Astrocyte (in vitro differentiated cells and primary cell): Measurements from ENCODE around the gene CHSY1. TPM values are rescaled to one million over a fixed set of nuclear protein-coding genes. Genes with fewer than 3 reads are reported as not detected.

Source experiments
- DNase-seq: peaks from one replicate; pipeline ENCODE4 v3.0.0-alpha.2; 2010; ENCODE audit warnings: low read depth
- FAIRE-seq: peaks from 2 replicates; lab custom pipeline; 2011; peaks lifted over from hg19 to GRCh38; lab: Jason Lieb, UNC
- H2AFZ ChIP-seq: 2 replicates; pipeline ENCODE4 v1.6.0; 2012; ENCODE audit warnings: low read depth, low read length, inconsistent platforms
- H3K27ac ChIP-seq: 2 replicates; pipeline ENCODE4 v1.5.1; 2011; ENCODE audit warnings: low read depth, low read length, inconsistent platforms
- H3K27me3 ChIP-seq: 2 replicates; pipeline ENCODE4 v1.6.0; 2011; ENCODE audit warnings: low read length, inconsistent platforms; ENCODE audit not compliant: insufficient read depth
- H3K36me3 ChIP-seq: 2 replicates; pipeline ENCODE4 v1.5.1; 2011; ENCODE audit warnings: low read length, inconsistent platforms; ENCODE audit not compliant: insufficient read depth
- H3K4me1 ChIP-seq: 2 replicates; pipeline ENCODE4 v1.5.1; 2011; ENCODE audit warnings: low read length, inconsistent platforms; ENCODE audit not compliant: insufficient read depth
- H3K4me2 ChIP-seq: 2 replicates; pipeline ENCODE4 v1.6.0; 2012; ENCODE audit warnings: low read length, inconsistent platforms
- H3K4me3 ChIP-seq: 2 replicates; pipeline ENCODE4 v1.5.1; 2011; ENCODE audit warnings: low read depth, mild to moderate bottlenecking, low read length, inconsistent platforms; ENCODE audit not compliant: insufficient read depth
- H3K79me2 ChIP-seq: 2 replicates; pipeline ENCODE4 v1.6.0; 2012; ENCODE audit warnings: mild to moderate bottlenecking, low read length, inconsistent platforms; ENCODE audit not compliant: insufficient read depth
- H3K9ac ChIP-seq: 2 replicates; pipeline ENCODE4 v1.6.0; 2012; ENCODE audit warnings: mild to moderate bottlenecking, low read length, inconsistent platforms
- H3K9me3 ChIP-seq: 2 replicates; pipeline ENCODE4 v1.5.1; 2012; ENCODE audit warnings: low read depth, mild to moderate bottlenecking, low read length, inconsistent platforms; ENCODE audit not compliant: insufficient read depth
- H4K20me1 ChIP-seq: 2 replicates; pipeline ENCODE4 v1.6.0; 2012; ENCODE audit warnings: low read length, inconsistent platforms; ENCODE audit not compliant: insufficient read depth
- H3K27ac Mint-ChIP-seq: one replicate; pipeline ENCODE4 v1.8.0; 2021; ENCODE audit warnings: mild to moderate bottlenecking, mixed read lengths; ENCODE audit not compliant: unreplicated experiment
- H3K27me3 Mint-ChIP-seq: one replicate; pipeline ENCODE4 v1.8.0; 2021; ENCODE audit warnings: low read depth, mixed read lengths; ENCODE audit not compliant: unreplicated experiment
- H3K36me3 Mint-ChIP-seq: one replicate; pipeline ENCODE4 v1.8.0; 2021; ENCODE audit warnings: low read depth, mixed read lengths; ENCODE audit not compliant: unreplicated experiment
- H3K4me1 Mint-ChIP-seq: one replicate; pipeline ENCODE4 v1.8.0; 2021; ENCODE audit warnings: low read depth, mixed read lengths; ENCODE audit not compliant: unreplicated experiment
- H3K4me3 Mint-ChIP-seq: one replicate; pipeline ENCODE4 v1.8.0; 2021; ENCODE audit warnings: mild to moderate bottlenecking, moderate library complexity, mixed read lengths; ENCODE audit not compliant: unreplicated experiment
- H3K9me3 Mint-ChIP-seq: one replicate; pipeline ENCODE4 v1.8.0; 2021; ENCODE audit warnings: mild to moderate bottlenecking, mixed read lengths; ENCODE audit not compliant: unreplicated experiment
- CTCF ChIP-seq: IDR thresholded peaks from 2 replicates; pipeline ENCODE4 v1.5.1; 2011; ENCODE audit warnings: low read depth, mild to moderate bottlenecking, inconsistent platforms, low read length, moderate library complexity; ENCODE audit not compliant: insufficient read depth
- EZH2 ChIP-seq: IDR thresholded peaks from 2 replicates; pipeline ENCODE4 v1.6.1; 2012; ENCODE audit warnings: mild to moderate bottlenecking, low read length, inconsistent platforms; ENCODE audit not compliant: insufficient read depth
- total RNA-seq: library from RNA; stranded (reverse); gene quantifications from 2 replicates; pipeline ENCODE4 v1.2.1, GENCODE V29; 2021

The CHSY1 gene
- total RNA-seq, 1 donor from 2014 or later: 42.2 TPM

- peaks cover 10% of the 10 kb centered on the region for H3K4me1 ChIP-seq
- peak overlapping the region; percentile 42 for H2AFZ ChIP-seq
- Mint-ChIP-seq H3K36me3 (peaks cover 12% of the 10 kb centered on the region), H3K27me3 (no peaks in the 10 kb centered on the region), H3K9me3 (no peaks in the 10 kb centered on the region), H3K4me3 (peak overlapping the region; percentile 86), H3K4me1 (peaks cover 6% of the 10 kb centered on the region), H3K27ac (peak overlapping the region; percentile 93)
- peak overlapping the region; percentile 93 for H3K4me2 ChIP-seq
- no peak overlapping the region for H3K27ac ChIP-seq
- H3K9ac ChIP-seq: peak overlapping the region; percentile 45
- peaks cover 32% of the 10 kb centered on the region for H3K79me2 ChIP-seq
- FAIRE-seq: no peak
- DNase-seq: no peak
- no peaks in the 10 kb centered on the region for H3K9me3 ChIP-seq
- TF ChIP-seq CTCF (no peak), EZH2 (no peak)
- peaks cover 50% of the 10 kb centered on the region for H3K36me3 ChIP-seq
- H3K4me3 ChIP-seq: peak overlapping the region; percentile 94
- peaks cover 38% of the 10 kb centered on the region for H4K20me1 ChIP-seq
- H3K27me3 ChIP-seq: no peaks in the 10 kb centered on the region
These were observed 26.2 kb upstream of the CHSY1 start for GRCh38 chr15:101277943-101278564.

DNA sequence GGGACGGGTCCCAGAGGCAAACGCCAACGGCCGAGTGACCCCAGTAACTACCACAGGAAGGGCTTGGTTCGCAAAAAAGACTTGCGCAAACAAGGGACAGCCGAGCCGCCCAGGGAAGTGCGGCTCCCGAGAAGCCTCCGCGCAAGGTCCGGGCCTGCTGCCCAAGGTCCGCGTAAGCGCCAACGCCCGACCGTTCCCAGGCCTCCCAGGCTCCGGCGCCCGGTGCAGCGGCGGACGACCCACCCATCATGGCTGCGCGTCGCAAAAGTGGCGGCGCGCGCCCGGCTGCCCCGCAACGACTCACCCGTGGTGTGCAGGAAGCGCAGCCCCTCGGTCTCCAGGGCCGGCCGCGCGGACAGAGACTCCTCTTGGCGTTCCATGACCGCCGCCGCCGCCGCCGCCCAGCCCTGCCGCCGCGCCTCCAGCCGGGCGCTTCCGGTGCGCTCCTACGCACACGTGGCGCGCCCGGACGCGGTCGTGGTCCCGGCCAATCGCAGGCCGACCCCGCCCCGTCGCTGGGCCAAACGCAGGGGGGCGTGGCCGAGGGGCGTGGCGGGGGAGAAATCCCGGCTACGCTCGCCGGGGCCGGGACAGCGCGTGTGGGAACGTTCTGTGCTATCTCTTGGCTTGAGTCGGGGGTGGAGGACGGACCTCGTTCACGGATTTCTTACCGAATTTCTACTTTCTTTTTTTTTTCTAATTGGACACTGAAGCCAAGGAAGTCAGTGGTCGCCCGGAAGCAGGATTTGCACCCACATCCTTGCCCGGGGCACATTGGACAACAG, 25.4 kb upstream of the CHSY1 start, which contains the start of gene SELENOS:
Gene SELENOS, minus strand, starts transcription at position 448 of the 785 bp plus-strand sequence. Its CDS starts 68 bp downstream, at position 380.
- H4K20me1 ChIP-seq: peaks cover 45% of the 10 kb centered on the region
- no peaks in the 10 kb centered on the region for H3K27me3 Mint-ChIP-seq
- H3K4me3 ChIP-seq: peak within 1 kb of the TSS; percentile 94
- peaks cover 10% of the 10 kb centered on the region for H3K4me1 ChIP-seq
- H3K4me3 Mint-ChIP-seq: peak within 1 kb of the TSS; percentile 100
- peaks cover 6% of the 10 kb centered on the region for H3K4me1 Mint-ChIP-seq
- peak within 1 kb of the TSS; percentile 98 for H3K27ac Mint-ChIP-seq
- peak within 1 kb of the TSS; percentile 93 for H3K9ac ChIP-seq
- no peaks in the 10 kb centered on the region for H3K9me3 Mint-ChIP-seq
- no peaks in the 10 kb centered on the region for H3K27me3 ChIP-seq
- peak; percentile 71 for DNase-seq
- peaks cover 32% of the 10 kb centered on the region for H3K79me2 ChIP-seq
- H3K36me3 Mint-ChIP-seq: peaks cover 16% of the 10 kb centered on the region
- FAIRE-seq: no peak
- peak within 1 kb of the TSS; percentile 93 for H3K4me2 ChIP-seq
- peak within 1 kb of the TSS; percentile 43 for H2AFZ ChIP-seq
- H3K9me3 ChIP-seq: no peaks in the 10 kb centered on the region
- no peak for TF ChIP-seq CTCF
- TF ChIP-seq EZH2: no peak
- peaks cover 52% of the 10 kb centered on the region for H3K36me3 ChIP-seq
- H3K27ac ChIP-seq: peak within 1 kb of the TSS; percentile 76
